IMR-90 (cell line): ENCODE results near the gene SRPK2. TPM values are rescaled to one million over a fixed set of nuclear protein-coding genes. Genes with fewer than 3 reads are reported as not detected.
"Not testable (repeated sequence)": the region's sequence is repeated elsewhere in the genome, so short reads cannot be mapped to it uniquely, and the experiment has no call there.

Source experiments
- ATAC-seq: fragments of 200-7000 bp; cut with Tn5 transposase; 2 replicates; pipeline ENCODE4 v1.9.1; 2020; ENCODE audit warnings: low read depth, mild to moderate bottlenecking, moderate library complexity
- BruUV-seq: library from RNA; stranded (reverse); fragments of 400-500 nt; replicated peaks from 2 replicates; lab custom pipeline; 2021; lab: Mats Ljungman, UMichigan
- CTCF ChIA-PET: fragments of 300-600 bp; formaldehyde crosslinking; extraction: SDS; loops from one replicate; lab custom pipeline; 2021; ENCODE audit warnings: antibody characterized with exemption; lab: Yijun Ruan, JAX
- POLR2A ChIA-PET: fragments of 300-600 bp; sonication (Branson Sonifier 250); formaldehyde crosslinking; loops from one replicate; lab custom pipeline; 2022; ENCODE audit warnings: antibody characterized with exemption; ENCODE audit not compliant: unreplicated experiment; lab: Charles Lee
- DNase-seq: peaks from one replicate; pipeline ENCODE4 v3.0.0; 2013
- H2AFZ ChIP-seq: replicated peaks from 2 replicates; pipeline ENCODE3; 2013; ENCODE audit warnings: low read length, mild to moderate bottlenecking; ENCODE audit not compliant: poor library complexity
- H2AK5ac ChIP-seq: 2 replicates; pipeline ENCODE4 v1.6.1; 2013; ENCODE audit warnings: low read depth, low read length, inconsistent platforms
- H2AK9ac ChIP-seq: replicated peaks from 2 replicates; pipeline ENCODE3; 2013; ENCODE audit warnings: mild to moderate bottlenecking, low read depth, low read length, moderate library complexity; ENCODE audit not compliant: poor library complexity
- H2BK120ac ChIP-seq: 2 replicates; pipeline ENCODE4 v1.6.1; 2013; ENCODE audit warnings: low read depth, low read length, inconsistent platforms
- H2BK15ac ChIP-seq: 3 replicates; pipeline ENCODE4 v1.6.1; 2013; ENCODE audit warnings: low read depth, low read length, inconsistent platforms
- H2BK20ac ChIP-seq: 2 replicates; pipeline ENCODE4 v1.6.1; 2013; ENCODE audit warnings: low read depth, mild to moderate bottlenecking, inconsistent platforms, low read length, moderate library complexity
- H2BK5ac ChIP-seq: 2 replicates; pipeline ENCODE4 v1.6.1; 2013; ENCODE audit warnings: mild to moderate bottlenecking, low read depth, low read length, inconsistent platforms; ENCODE audit not compliant: poor library complexity, severe bottlenecking
- H3K14ac ChIP-seq: replicated peaks from 2 replicates; pipeline ENCODE4 v1.6.1; 2013; ENCODE audit warnings: low read depth, low read length, inconsistent platforms
- H3K18ac ChIP-seq: 2 replicates; pipeline ENCODE4 v1.6.1; 2013; ENCODE audit warnings: low read depth, low read length, control low read depth
- H3K23ac ChIP-seq: 2 replicates; pipeline ENCODE4 v1.6.1; 2013; ENCODE audit warnings: low read depth, low read length, inconsistent platforms
- H3K27ac ChIP-seq: 2 replicates; pipeline ENCODE4 v1.5.1; 2013; ENCODE audit warnings: mild to moderate bottlenecking, control low read depth, low read length; ENCODE audit not compliant: insufficient read depth
- H3K27me3 ChIP-seq: 2 replicates; pipeline ENCODE4 v1.6.1; 2013; ENCODE audit warnings: low read length; ENCODE audit not compliant: control insufficient read depth, insufficient read depth
- H3K36me3 ChIP-seq: 2 replicates; pipeline ENCODE4 v1.6.1; 2013; ENCODE audit warnings: low read length, mixed read lengths; ENCODE audit not compliant: control insufficient read depth, insufficient read depth
- H3K4ac ChIP-seq: 2 replicates; pipeline ENCODE4 v1.6.1; 2013; ENCODE audit warnings: low read depth, low read length, inconsistent platforms
- H3K4me1 ChIP-seq: 2 replicates; pipeline ENCODE4 v1.6.1; 2013; ENCODE audit warnings: low read length, mixed read lengths; ENCODE audit not compliant: control insufficient read depth, insufficient read depth
- H3K4me2 ChIP-seq: 2 replicates; pipeline ENCODE4 v1.6.1; 2013; ENCODE audit warnings: low read depth, mild to moderate bottlenecking, control low read depth, low read length, moderate library complexity
- H3K4me3 ChIP-seq: 2 replicates; pipeline ENCODE4 v1.5.1; 2013; ENCODE audit warnings: low read depth, mild to moderate bottlenecking, control low read depth, low read length, moderate library complexity; ENCODE audit not compliant: insufficient read depth
- H3K56ac ChIP-seq: 2 replicates; pipeline ENCODE4 v1.6.1; 2013; ENCODE audit warnings: low read length, inconsistent platforms; ENCODE audit not compliant: insufficient read depth; ENCODE audit errors: extremely low read depth
- H3K79me1 ChIP-seq, 2 experiments: 2 replicates each; pipeline ENCODE4 v1.6.1; 2013; ENCODE audit warnings: low read length in 2 of 2, inconsistent platforms in 1 of 2, low read depth in 1 of 2
- H3K9ac ChIP-seq: 2 replicates; pipeline ENCODE4 v1.6.1; 2013; ENCODE audit warnings: low read depth, low read length, control low read depth
- H3K9me1 ChIP-seq: 2 replicates; pipeline ENCODE4 v1.6.1; 2013; ENCODE audit warnings: low read length, inconsistent platforms; ENCODE audit not compliant: insufficient read depth
- H3K9me3 ChIP-seq: 2 replicates; pipeline ENCODE4 v1.6.1; 2013; ENCODE audit warnings: low read length; ENCODE audit not compliant: control insufficient read depth, insufficient read depth
- H4K20me1 ChIP-seq: 2 replicates; pipeline ENCODE4 v1.6.1; 2013; ENCODE audit warnings: low read length, inconsistent platforms; ENCODE audit not compliant: insufficient read depth
- H4K5ac ChIP-seq: 2 replicates; pipeline ENCODE4 v1.6.1; 2013; ENCODE audit warnings: mild to moderate bottlenecking, low read depth, low read length, control low read depth
- H4K8ac ChIP-seq, 2 experiments: 2 replicates each; pipeline ENCODE4 v1.6.1; 2013; ENCODE audit warnings: low read depth in 2 of 2, low read length in 2 of 2, control low read depth in 1 of 2, inconsistent platforms in 1 of 2
- H4K91ac ChIP-seq: 2 replicates; pipeline ENCODE4 v1.6.1; 2013; ENCODE audit warnings: low read depth, low read length, inconsistent platforms; ENCODE audit not compliant: insufficient read depth
- CHD1 ChIP-seq: IDR thresholded peaks from 2 replicates; pipeline ENCODE4 v1.6.1; 2012; ENCODE audit warnings: low read depth, low read length, improper control_type of control experiment
- FOS ChIP-seq: fragments of 150-350 bp; IDR thresholded peaks from 2 replicates; pipeline ENCODE4 v1.6.1; 2016; ENCODE audit warnings: low read depth, low read length
- RCOR1 ChIP-seq: IDR thresholded peaks from 2 replicates; pipeline ENCODE4 v1.6.1; 2012; ENCODE audit warnings: mild to moderate bottlenecking, low read length, improper control_type of control experiment; ENCODE audit not compliant: insufficient replicate concordance
- WGBS, 2 experiments: methylation state at CpG; one replicate each; pipeline versions ENCODE4 v1.1.5 to v1.1.7; 2013; ENCODE audit warnings: missing lambda C conversion rate in 2 of 2; ENCODE audit not compliant: insufficient read length in 1 of 2; ENCODE audit errors: extremely low coverage in 2 of 2; 5-methylcytosine and 5-hydroxymethylcytosine counted together
- dilution Hi-C: fragments of 300-500 bp; cut with HindIII; formaldehyde crosslinking; loops from one replicate; pipeline ENCODE4 v1.14.3; 2018; ENCODE audit warnings: low sequenced_read_pairs; ENCODE audit not compliant: unreplicated experiment
- in situ Hi-C: fragments of 300-500 bp; cut with MboI; formaldehyde crosslinking; loops from 3 replicates; pipeline ENCODE4 v1.14.3; 2019; ENCODE audit warnings: low sequenced_read_pairs, inconsistent platforms, mixed read lengths
- intact Hi-C: fragments of 100-400 bp; cut with micrococcal nuclease; formaldehyde crosslinking; loops from 2 replicates; pipeline ENCODE4 v1.10.0; 2022
- polyA plus RNA-seq, 3 experiments: library from polyadenylated mRNA; depleted of rRNA; stranded (reverse); fragments of >200 nt; gene quantifications; 2 replicates each; pipeline ENCODE4 v1.2.3, GENCODE V29; 2012; ENCODE audit warnings: low replicate concordance in 1 of 3
- total RNA-seq: library from RNA; depleted of rRNA; stranded (reverse); fragments of >200 nt; gene quantifications from 2 replicates; pipeline ENCODE4 v1.2.3, GENCODE V29; 2012

SRPK2 gene
- total and polyA plus RNA-seq, 2 of the 4 experiments (the other 2 are of a cell fraction) = 13.2 to 33.0 TPM

GRCh38 chr7:105364684-105365083 is 24.0 kb downstream of the SRPK2 start (continued):
- TF ChIP-seq CHD1 (no peak), FOS (no peak), RCOR1 (no peak)

GRCh38 chr7:105363657-105364056 is 25.1 kb downstream of the SRPK2 start:
- dilution Hi-C loops, H4K91ac ChIP-seq: not testable (repeated sequence)

GRCh38 chr7:105362685-105363084 is 26.0 kb downstream of the SRPK2 start:
- H4K91ac ChIP-seq, H3K9me3 ChIP-seq, H4K5ac ChIP-seq, H2BK15ac ChIP-seq, dilution Hi-C loops, H3K14ac ChIP-seq, H3K4me3 ChIP-seq, H3K9me1 ChIP-seq, H3K36me3 ChIP-seq, ATAC-seq, in situ Hi-C loops, H3K18ac ChIP-seq, H2AK5ac ChIP-seq, H2AFZ ChIP-seq, H3K56ac ChIP-seq, H4K8ac ChIP-seq, intact Hi-C loops, H3K9ac ChIP-seq, H3K4me1 ChIP-seq, H2BK5ac ChIP-seq, BruUV-seq, H3K27ac ChIP-seq, H2AK9ac ChIP-seq, H3K23ac ChIP-seq, DNase-seq, H3K4ac ChIP-seq, CTCF ChIA-PET, POLR2A ChIA-PET, H2BK120ac ChIP-seq, H2BK20ac ChIP-seq, H3K4me2 ChIP-seq, H3K27me3 ChIP-seq: not testable (repeated sequence)
- WGBS, 2 experiments = no CpG with 5 or more reads among the region's 5 CpGs
- H3K79me1 ChIP-seq = peaks cover 21 to 48% of the 10 kb centered on the region in 2 experiments
- peaks cover 38% of the 10 kb centered on the region for H4K20me1 ChIP-seq

More at GRCh38 chr7:105363657-105364056, 25.1 kb downstream of the SRPK2 start:
- POLR2A ChIA-PET, H3K9me3 ChIP-seq, H3K4me2 ChIP-seq, H3K18ac ChIP-seq, H2AFZ ChIP-seq, H3K27ac ChIP-seq, H3K27me3 ChIP-seq, ATAC-seq, H4K5ac ChIP-seq, H3K4me1 ChIP-seq, H2BK20ac ChIP-seq, H4K8ac ChIP-seq, DNase-seq, in situ Hi-C loops, H2BK15ac ChIP-seq, H2BK5ac ChIP-seq, H3K4me3 ChIP-seq, BruUV-seq, intact Hi-C loops, H3K4ac ChIP-seq, H3K14ac ChIP-seq, H3K9ac ChIP-seq, H3K36me3 ChIP-seq, H2BK120ac ChIP-seq, H2AK9ac ChIP-seq, H3K56ac ChIP-seq, H3K9me1 ChIP-seq, H2AK5ac ChIP-seq, CTCF ChIA-PET, H3K23ac ChIP-seq: not testable (repeated sequence)
- 100% methylated on average over 2 of the region's 6 CpGs; no CpG with 5 or more reads in 1 of the 2 experiments for WGBS, 2 experiments
- Histone ChIP-seq H4K20me1 (peaks cover 39% of the 10 kb centered on the region), H3K79me1 (peaks cover 19 to 47% of the 10 kb centered on the region in 2 experiments)
